NOMO-1 treated with dmso at 0.1 percent for 144 hours (cell line): ENCODE results near the gene TOX2.

Experiments used
- DNase-seq: peaks from one replicate; lab custom pipeline; 2025; ENCODE audit not compliant: unreplicated experiment; lab: John Stamatoyannopoulos, UW

The TOX2 gene

DNA sequence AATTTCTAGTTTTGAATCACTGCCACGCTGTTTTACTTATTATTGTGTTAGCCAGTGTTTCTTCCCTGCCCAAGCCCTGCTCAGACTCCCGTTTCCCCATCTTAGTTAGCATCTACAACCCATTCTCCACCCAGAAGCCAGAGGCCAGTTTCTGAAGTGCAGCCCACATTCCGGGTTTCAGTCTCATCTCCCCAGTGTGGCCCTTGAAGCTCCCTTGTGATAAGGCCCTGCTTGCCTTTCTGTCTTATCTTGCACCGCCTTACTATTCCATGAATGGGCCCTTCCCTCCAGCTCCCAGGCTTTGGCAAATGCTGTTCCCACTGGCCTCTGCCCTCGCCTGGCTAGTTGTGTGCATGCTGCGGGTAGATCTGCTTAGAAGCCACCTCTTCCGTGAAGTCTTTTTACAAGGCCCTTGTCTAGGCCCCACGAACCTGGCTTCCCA, 41.1 kb downstream of the TOX2 start:
- DNase-seq = no peak

DNA sequence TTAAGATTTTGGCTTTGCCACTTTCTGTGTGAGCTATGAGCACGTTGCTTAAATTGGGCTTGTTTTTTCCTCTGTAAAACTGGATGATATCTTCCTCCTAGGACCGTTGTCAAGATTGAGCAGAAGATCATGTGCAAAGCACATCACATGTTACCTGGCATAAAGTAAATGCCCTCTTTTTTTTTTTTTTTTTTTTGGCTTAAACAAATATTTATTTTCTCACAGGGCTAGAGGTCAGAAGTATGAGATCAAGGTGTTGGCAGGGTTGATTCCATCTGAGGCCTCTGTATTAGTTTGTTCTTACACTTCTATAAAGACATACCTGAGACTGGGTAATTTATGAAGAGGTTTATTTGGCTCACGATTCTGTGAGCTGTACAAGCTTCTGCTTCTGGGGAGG, 42.7 kb downstream of the TOX2 start:
- DNase-seq = no peak

DNA sequence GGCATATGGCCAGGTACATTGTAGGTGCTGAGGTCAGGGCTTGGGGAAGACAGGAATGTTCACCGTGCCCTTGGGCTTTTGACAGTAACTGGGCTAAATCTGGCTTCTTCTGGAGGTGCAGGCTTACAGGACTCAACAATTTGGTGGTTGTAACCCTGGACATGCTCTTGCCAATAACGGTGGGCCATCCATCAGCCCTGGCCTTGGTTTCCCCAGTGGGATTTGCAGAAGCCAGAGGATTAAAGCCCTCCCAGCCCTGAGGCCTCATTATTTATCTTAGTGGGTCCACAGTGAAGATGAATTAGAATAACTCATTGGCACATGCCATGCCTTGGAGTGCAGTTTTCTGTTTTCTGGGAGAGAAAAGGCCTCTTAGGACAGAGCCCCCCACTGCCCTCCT, 44.0 kb downstream of the TOX2 start:
- no peak for DNase-seq

DNA sequence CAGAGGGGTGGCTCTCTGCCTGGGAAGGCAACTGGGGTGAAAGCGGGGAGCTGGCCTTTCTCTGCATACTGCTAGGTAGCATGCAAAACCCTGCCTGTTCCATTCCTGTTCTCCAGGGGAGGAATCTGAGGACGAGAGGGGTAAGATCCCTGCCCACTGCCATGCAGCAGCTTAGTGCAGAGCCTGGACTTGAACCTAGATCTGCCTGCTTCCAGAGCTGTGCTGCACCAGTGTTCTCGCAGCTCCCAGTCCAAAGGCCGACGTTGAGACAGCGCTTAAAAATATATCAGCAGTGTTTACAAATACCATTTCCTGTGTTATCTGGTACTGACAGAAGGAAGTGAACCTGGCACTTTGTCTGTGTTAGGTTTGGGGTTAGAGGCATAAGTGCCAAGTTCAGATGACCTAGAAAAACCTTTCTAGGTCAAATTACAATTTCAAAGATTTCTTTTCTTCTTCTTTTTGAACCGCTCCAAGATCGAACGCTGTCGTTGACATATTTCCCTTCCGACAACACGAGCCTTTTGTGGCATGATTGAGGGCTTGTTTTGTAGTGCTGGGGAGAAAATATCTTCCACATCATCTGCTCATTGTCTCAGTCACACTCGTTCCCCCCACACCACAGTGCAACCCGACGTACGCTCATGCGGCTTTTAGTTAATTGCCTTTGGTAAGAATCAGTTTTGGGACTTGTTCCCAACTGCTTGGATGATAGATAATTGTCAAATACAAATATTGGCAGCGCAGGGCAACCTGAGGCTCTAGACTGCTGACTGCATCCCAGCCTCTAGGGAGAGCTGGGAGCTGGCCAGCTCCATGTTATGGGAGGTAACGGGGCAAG, 44.6 kb downstream of the TOX2 start:
- DNase-seq = peak; percentile 43

DNA sequence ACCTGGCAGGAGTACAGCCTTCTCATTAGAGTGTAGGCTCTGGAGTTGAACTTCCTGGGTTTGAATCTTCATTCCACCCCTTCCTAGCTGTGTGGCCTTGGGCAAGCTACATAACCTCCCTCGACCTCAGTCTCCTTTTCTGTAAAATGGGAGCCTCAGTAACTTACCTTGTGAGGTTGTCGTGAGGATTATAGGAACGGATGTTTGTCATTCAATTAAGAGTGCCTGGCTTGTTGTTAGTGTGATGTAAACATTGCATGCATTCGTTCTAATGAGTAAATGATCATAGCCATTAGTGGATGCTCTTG, 45.2 kb downstream of the TOX2 start:
- DNase-seq = no peak

DNA sequence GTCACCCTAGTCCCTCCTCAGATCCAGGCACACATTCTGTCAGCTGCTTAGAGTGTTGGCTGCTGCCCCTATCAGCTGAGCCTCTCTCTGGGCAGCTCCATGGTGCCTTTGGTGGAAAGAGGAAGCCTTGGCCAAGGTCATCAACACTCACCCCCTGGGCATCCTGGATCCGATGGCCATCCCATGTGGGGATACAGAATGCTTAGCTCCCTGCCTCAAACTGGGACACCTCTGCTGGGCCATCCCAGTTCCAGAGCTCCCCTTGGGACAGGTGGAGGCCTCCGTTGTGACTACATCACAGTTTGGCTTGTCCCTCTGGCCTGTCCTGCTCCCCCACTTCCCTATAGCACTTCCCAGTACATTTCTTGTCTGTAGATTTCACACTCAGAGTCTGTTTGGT, 45.6 kb downstream of the TOX2 start:
- DNase-seq = no peak

DNA sequence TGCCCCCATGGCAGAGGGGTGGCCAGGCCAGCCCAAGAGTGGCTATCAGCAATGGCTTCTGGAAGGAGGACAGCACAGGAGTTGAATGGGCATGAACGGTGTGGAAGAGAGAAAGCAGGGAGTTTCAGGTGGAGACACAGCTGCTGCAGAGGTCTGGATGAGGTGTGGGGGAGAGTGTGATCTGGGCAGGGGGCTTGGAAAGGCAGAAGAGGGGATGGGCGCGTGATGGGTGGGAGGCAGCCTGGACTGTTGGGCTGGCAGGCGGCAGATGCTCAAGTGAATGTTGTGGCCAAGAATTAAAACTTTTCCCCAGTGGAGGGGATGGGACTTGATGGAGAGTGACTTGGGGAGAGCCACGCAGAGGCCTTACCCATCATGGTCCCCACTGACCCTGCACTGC, 46.5 kb downstream of the TOX2 start:
- no peak for DNase-seq

DNA sequence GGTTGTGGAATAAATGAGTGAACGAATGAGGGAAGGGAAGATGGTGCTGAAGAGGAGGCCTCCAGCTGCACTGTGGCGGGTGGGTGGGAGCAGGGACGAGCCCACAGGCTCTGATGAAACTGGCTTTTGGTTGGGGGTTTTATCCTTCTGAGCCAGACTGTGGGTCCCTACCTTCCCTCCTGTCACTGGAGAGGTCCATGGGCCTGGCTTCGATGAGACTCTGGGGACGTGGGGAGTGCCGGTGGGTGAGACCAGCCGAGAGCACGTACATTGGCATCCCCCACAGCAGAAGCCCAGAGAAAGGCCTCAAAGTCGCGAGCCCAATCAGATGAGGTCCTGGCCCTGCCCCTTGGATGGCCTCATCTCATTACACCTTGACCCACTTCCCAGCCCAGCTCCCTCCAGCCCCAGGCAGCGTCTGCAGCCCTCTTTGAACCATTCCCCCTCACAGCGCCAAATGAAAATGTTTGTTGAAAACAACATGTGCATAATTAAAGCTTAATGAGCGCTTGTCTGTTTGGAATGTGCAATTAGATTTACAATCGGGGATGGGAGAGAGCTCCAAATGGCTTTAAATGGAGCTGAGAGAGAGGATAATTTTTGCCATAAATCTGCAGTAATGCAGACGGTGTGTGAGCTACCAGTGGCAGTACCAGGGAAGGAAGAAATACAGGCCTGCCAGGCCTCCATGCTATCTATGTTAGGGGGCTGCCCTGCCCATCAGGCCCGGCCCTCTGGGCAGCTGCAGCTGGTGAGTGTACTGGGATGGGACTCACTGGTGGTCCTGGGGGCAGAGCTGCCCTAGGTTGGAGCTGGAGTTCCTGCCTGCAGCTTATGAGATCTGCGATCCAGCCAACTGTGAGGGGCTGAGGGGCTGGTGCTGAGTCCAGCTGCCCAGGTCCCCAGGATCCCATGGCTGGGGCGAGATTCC, 47.2 kb downstream of the TOX2 start:
- no peak for DNase-seq

DNA sequence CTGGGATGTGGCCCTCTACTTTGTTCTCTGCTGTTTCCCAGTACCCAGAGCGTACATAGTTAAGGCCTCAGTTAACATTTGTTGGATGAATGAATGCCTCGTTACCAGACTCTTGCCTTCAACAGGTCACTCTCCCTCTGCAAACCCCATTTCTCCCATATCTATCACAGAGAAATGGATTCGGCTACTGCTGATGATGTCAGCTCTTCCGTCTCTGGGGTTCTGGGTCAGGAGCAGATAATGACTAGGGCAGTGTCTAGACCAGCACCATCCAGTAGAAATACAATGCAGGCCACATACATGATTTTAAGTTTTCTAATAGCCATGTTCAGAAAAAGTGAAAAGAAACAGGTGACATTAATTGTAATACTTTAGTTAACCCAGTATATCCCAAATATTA, 47.9 kb downstream of the TOX2 start:
- DNase-seq = no peak

DNA sequence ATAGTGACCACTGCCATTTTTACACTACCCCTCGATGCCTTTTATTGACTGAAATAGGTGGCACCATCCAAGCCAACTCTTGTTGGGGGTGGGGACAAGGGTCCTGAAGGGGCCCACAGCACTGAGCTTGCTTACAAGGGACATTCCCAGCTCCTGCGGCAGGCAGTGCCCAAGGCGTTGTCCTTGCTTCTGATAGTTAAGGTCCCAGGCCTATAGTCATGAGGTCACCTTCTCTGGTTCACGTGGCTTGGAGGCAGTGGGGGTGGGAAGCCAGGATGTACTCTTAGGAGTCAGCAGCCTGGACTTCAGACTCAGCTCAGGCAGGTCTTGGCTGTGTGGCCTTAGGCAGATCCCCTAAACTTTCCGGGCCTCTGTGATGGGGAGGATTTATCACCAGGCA, 48.6 kb downstream of the TOX2 start:
- no peak for DNase-seq

DNA sequence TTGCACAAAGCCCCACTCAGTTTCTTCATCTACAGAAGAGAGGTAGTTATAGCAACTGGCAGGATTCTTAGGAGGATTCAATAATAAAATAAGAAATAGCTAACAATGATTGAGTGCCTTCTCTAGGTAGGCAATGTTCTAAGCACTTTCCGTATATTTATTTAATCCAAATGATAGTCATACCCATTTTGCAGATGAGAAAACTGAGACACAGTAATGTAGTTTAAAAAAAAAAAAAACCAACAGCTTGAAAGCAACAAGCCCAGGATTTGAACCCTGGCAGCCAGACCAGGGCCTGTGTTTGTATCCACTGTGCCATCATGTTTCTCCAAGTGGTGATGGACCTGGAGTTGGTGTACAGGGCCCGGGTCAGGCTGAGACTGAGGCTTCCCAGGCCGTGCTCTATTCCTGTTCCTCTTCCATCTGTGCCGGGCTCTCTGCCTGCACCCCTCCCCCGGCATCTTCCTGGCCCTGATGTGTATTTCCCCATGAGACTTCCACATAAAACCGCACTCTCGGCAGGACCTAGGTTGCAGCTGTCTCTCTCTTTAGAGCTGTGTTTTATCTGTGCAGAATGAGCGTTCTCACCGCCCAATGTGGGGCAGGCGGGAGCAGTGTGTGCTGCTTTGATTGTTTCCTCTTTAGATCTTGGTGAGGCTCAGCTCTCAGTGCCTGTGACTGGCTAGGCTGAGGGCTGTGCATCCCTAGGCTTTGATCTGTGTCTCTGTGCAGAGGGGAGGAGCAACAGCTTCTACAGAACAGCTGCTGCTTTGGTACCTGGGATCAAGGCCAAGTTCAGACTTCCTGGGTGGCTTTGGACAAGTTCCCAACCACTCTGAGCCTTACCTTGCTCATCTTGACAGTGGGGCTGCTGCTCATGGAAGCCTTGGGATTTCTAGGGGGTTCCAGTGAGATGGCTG, 49.5 kb downstream of the TOX2 start:
- peak; percentile 68 for DNase-seq

DNA sequence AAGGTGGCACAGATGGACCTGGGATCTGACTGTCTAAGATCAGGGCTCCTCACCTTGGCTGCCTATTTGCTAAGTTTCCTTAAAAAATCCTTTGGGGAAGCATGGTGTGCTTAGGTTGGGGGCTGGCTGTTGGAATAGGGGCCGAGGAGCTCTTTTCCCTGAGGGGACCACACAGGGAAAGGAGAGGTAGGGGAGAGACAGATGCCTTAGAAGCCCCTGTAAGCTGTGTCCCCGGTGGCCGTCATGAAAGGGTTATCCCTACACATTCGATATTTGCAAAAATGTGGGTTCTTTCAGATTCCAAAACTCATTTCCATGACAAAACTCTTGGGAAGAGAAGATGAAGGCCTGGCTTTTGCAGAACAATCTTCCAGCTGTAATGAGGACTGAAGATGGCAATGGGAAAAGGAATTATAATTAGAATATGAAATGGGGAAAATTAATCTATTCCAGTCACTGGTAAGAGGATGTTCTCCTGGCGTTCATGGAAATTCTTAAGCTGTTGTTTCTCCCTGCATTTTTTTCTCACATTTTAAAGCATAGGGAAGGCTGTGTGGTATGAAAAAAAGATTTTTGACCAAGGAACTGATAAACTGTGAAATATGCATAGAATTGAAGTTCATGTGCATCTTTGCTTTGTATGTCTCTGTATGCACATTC, 53.8 kb downstream of the TOX2 start:
- DNase-seq = no peak

DNA sequence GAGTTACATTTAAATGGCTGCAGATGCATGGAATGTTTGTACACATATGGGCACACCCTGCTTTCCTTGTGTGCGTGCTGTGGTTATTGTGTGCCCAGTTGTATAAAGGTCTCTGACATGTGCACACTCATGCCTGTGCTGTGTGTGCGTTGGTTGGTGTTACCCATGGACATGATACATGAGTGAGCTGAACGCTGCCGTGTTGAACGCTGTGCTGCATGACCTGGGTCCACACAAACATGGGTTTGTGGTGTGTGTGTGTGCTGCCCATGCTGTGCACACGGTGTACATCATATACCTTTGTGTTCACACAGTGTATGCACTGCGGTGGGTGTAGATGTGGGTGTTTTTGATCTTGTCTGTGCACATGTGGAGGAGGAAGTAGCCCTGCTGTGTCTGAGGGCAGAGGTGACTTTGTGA, 54.4 kb downstream of the TOX2 start:
- no peak for DNase-seq

DNA sequence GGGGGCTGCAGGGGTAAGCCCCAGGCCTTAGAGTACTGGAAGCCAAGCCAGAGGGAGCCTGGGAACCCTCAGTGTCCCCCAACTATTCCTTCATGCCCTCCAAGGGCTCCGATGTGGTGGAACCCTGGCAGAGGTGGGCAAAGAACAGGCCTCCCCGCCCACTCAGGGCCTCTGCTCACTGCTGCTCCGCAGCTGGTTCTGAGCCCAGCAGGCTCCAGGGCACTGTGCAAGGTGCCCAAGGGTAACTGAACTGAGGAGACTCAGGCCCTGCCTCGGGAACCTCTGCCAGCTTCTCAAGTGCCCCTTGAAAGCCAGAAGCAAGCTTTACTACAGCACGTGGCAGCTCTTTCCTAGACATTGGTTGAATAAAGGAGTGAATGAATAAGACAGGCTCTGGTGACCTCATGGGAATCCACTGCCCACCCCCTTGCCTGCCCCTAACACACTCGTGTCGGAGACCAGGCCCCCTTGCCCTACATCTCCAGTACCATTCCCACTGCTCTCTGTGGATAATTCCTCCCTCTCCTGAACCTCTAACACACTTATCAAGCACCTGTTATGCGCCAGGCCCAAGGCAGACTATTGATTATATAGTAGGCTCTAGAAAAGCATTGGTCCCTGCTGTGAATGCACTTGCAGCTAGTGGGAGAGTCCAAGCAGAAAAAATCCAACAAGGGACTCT, 55.0 kb downstream of the TOX2 start:
- no peak for DNase-seq

DNA sequence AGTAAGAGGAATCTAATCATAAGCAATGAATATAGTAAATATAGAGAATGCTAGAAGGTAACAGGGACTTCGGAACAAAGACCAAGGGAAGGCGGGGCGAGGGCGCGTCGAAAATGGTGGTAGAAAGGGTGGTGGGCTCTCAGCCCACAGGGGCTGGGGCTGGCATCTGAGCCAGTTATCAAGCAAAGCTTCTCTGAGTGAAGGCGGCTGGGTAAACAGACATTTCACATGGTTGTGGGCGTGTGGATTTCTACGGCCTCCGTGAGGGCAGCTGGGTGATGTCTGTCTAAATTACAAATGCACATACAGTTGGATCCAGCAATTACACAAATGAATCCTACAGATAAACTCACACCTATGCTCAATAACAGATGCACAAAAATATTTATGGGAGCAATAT, 56.6 kb downstream of the TOX2 start:
- no peak for DNase-seq

DNA sequence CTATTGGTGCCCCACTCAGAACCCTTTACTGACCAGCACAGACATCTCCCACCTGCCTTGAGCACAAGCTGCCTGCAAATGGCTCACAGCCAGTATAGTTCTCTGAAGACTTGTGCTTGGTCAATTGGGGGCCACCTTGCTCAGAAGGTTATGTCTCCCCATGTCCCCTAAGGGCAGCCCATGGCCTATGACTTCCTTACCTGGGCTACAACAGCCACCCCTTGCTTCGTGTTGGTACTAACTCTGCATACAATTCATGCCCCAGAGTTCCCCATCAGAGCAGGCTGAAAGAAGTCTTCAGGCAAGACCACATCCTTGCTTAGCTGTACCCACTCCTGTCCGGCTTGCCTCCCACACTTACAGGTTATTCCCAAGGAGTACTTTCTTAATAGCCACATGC, 57.4 kb downstream of the TOX2 start:
- DNase-seq = no peak

DNA sequence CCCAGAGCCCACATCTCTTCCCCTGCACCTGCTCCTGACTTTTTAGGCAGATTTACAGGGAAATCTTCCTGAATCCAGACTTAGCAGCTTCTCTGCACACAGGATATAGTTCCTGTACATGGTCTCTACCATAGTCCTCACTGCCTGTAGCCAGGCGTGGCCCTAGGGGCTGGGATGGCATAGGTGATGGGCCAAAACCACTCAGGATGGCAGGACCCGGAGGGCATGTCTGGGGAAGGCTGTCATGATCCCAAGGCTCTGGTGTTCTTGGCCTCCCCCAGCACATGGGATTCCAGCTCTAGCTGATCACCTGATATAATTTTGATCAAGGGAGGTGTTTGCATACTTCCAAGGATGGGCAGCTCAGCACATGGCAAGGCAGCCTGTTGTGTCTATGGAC, 58.0 kb downstream of the TOX2 start:
- DNase-seq = no peak

DNA sequence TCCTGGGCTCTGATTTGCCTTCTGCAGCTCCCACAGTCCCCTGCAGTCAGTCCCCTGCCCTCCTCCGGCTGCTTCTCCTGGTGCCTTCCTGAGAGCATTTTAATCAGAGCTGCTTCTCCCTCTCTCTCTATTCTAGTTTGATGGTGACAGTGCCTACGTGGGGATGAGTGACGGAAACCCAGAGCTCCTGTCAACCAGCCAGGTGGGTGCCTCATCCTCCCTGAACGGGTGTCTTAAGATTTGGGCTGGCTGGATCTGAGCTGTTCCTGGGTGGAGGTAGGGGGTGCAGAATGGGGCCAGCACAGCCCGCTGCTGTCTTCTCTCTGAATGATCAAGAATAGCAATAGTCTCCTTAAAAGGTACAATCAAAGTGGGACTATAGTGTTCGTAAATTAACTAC, 58.6 kb downstream of the TOX2 start:
- DNase-seq = no peak

DNA sequence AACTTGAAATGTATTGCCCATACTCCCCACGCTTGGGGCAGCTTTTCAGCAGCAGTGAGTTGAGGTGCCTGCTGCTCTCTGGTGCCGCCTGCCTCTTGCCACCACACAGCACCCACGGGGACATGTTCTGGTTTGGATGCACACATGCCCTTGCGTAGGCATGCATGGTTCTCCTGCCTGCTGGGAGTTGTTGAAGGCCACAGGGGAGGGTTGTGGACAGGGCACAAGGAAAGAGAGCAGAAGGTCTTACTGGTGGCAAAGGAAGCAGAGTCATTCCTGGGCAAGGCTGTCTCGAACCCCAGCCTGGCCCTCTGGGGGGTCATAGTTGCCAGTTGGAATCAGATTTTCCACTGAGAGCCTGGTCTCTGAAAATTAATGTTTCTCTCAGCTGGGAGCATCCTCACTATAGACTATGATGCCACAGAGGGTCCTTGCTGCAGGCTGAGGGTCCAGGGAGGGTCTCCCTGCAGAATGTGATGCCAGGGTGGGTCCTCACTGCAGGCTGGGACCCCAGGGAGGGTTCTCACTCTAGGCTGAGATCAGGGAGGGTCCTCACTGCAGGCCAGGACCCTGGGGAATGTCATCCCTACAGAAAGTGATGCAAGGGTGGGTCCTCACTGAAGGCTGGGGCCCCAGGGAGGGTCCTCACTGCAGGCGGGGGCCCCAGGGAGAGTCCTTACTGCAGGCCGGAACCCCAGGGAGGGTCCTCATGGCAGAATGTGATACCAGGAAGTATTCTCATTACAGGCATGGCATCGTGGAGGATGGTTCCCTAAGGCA, 59.2 kb downstream of the TOX2 start:
- DNase-seq = no peak
